ENCODE data around the gene CDC34.

Gene CDC34

DNA sequence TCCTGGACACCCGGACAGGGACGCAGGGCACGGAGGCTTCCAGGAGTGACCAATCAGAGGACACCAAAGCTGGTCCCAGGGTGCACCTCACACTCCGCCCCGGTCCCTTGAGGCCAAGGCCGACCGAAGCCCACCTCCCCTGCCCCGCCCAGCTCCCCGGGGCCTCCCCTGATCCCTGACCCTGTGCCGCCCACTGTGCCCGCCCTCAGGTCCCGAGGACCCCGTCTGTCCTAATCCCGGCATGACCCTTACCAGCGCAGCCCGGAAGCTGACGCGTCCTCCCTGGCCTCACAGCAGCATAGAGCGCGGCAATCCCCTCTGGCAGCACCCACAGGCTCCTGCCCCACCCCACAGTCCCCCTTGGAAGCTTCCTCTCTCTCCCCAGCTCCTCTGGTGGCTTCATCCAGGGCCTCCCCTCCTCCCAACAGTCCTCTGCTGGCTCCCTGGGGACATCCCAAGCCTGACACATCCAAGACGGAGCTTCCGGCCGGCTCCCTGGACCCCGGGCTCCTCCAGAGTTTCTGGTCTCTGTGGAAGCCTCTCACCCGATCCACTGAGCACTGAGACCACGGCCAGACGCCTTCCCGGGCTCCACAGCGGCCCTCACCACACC is 7.4 kb upstream of the CDC34 start:
- peak in 1 of 2 experiments; percentile 45 for DNase-seq

DNA sequence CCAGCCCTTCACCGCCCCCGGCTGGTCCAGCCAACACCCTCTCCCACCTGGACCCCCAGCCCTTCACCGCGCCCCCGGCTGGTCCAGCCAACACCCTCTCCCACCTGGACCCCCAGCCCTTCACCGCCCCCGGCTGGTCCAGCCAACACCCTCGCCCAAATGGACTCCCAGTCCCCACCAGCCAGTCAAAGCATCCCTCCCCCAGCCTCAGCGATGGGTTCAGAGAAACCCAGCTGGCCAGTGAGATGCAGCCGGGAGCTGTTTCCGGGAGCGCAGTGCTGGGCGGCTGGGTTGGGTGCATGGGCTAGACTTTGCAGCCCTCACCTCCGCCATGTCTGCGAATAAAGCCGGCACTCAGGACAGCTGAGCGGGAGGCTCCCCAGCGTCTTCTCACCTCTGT is 6.5 kb upstream of the CDC34 start:
- no peak for DNase-seq

DNA sequence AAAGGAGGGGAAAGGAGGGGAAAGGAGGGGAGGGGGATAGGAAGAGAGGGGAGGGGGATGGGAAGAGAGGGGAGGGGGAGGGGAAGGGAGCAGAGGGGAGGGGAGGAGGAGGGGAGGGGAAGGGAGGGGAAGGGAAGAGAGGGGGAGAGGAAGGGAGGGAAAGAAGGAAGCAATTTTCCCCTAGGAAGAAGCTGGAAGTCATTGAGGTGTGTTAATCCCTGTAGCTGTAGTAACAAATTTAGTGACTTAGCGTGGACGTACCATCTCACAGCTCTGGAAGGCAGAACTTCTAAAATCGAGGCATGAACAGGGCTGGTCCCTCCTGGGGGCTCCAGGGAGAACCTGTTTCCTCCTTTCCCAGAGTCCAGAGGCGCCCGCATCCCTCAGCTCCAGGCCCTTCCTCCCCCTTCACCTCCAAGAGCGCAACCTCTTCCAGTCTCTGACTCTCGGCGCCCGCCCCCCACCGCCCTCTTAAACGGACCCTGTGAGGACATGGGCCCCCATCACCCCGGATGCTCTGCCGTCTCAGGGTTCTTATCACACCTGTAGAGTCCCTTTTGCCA is 5.6 kb upstream of the CDC34 start:
- no peak for DNase-seq

DNA sequence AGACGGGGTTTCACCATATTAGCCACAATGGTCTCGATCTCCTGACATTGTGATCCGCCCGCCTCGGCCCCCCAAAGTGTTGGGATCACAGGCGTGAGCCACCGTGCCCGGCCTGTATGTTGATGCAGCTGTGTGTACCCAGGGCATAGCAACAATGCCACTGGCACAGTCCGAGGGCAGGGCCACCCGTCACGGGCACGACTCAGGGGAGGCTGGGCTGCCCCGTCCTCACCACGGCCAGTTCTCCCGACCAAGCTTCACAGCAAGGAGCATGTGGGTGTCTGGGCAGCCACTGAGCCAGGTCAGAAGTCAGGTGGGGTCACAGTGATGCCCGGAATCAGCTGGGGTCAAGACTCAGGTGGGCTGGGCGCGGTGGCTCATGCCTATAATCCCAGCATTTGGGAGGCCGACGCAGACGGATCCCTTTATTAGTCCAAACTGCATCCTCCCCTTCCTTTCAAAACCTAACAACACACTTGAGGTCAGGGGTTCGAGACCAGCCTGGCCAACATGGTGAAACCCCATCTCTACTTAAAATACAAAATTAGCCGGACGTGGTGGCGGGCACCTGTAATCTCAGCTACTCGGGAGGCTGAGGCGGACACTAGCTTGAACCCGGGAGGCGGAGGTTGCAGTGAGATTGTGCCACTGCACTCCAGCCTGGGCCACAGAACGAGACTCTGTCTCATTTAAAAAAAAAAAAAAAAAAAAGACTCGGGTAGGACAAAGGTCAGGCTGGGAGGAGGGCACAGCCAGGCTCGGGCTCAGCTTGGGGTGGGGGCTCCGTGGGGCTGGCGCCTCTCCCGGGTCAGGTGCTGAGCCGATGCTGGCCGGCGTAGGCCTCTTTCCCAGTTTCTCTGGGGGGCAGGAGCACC is 1.2 kb upstream of the CDC34 start:
- no peak for DNase-seq

DNA sequence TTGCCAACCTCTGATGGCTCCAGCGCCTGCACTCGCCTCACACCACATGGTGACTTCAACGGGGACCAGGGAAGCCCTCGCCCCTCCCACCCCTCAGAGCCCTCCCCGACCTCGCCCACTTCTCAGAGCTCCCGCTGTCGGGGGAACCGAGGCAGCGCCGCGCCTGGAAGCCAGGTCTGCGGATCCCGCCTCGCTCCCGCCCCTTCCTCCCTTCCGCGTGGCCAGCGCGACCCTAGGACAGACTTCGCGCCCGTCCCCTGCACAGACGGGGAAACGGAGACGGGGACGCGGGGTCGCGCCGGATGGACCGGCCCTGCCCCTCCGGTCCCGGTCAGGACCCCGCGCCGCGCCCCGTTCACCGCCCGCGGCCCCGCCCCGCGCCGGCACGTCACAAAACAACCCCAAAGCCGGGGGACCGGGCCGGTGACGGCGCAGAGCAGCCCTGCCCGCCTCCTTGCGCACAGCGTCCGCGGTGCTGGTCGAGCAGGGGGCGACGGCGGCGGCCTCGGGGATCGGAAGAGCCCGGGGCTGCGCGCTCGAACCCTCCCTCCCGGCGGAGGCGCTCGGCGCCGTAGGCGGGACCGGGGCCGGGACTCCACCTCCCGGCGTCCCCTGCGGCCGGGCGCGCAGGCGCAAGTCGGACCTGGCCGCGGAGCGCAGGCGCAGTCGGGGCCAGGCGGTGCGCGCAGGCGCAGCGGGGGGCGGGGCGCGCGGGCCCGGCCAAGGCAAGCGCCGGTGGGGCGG is 379 bp upstream of the CDC34 start:
- DNase-seq: peak; percentile 79 to 87

DNA sequence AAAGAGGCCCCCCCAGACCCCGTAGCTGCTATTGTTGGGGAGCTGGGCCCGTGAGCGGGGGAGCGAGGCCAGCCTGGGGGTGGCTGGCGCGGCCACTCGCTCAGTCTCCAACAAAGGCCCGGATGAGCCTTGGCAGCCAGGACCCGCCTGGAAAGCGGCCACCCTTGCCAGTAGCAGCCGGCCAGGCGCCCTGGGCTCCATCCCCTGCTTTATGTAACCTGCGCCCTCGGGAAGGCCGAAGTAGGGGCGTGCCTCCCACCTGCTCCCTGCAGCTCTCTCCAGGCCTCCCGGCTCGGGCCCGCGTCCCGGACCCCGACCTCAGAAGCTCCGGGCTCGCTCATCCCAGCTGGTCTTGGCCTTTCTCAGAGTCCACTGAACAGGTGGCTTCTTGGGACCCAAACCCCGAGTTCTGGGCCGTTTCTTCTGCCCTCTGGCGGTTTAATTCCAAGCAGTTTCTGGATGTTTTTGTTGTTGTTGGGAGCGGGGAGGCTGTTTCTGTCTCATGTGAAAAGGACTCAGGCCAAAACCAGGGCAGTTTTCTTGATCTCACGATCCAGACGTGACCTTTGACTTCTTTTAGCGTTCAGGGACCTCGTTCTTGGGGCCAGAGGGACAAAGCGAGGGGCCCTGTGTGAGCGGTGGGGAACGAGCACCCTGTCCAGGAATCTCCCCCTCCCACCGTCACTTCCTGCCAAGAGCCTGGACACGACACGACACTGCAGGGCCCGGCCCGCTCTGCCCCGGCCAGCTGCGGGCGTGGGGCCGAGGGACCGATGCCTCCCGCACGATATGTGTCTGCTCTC is 1.2 kb downstream of the CDC34 start:
- DNase-seq: peak; percentile 64 to 74

DNA sequence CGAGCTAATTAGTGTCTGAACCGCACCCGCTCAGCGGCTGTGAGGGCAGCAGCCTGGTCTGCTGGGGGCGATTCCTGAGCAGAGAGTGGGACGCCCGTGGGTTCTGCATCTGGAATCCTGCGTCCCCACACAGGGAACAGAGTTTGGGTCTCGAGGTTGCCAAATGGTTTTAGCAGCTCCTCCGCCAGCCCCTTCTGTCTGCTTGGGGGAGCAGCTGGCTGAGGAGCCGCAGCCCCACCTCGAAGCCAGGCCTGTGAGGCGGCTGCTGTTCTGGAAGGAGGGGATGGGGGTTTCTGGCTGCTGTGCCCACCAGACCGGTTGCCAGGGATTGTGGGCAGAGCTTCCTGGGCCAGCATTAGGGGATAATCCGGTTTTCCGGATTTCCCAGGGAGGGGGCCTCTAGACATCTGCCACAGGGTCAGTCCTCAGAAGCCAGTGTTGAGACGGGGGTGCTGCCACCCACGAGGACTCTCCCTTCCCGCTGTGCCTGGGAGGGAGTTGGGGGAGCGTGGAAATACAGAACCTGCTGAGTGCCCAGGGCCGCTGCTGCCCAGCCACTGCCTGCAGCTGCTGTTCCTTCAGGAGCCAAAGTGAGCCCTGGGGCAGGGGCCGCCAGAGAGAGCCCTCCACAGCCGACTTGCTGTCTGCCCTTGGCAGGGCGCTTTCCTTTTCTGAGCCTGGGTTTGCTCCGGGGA is 2.0 kb downstream of the CDC34 start:
- DNase-seq: peak in 1 of 2 experiments; percentile 44

DNA sequence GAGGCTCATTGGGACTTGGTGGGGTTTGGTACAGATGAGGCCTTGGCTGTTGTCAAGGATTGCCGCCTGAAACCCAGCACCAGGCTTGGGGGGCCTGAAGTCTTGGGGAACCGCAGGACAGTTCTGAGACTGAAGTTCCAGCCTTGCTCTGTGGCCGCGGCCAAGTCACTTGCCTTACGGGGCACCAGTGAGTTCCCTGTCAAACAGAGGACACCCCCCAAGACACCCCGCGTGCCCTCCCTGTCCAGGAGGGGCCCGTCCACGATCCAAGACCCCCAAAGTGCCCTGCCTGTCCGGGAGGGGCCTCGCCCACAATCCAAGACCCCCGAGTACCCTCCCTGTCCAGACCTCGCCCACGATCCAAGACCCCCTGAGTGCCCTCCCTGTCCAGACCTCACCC is 2.5 kb downstream of the CDC34 start:
- DNase-seq: no peak

DNA sequence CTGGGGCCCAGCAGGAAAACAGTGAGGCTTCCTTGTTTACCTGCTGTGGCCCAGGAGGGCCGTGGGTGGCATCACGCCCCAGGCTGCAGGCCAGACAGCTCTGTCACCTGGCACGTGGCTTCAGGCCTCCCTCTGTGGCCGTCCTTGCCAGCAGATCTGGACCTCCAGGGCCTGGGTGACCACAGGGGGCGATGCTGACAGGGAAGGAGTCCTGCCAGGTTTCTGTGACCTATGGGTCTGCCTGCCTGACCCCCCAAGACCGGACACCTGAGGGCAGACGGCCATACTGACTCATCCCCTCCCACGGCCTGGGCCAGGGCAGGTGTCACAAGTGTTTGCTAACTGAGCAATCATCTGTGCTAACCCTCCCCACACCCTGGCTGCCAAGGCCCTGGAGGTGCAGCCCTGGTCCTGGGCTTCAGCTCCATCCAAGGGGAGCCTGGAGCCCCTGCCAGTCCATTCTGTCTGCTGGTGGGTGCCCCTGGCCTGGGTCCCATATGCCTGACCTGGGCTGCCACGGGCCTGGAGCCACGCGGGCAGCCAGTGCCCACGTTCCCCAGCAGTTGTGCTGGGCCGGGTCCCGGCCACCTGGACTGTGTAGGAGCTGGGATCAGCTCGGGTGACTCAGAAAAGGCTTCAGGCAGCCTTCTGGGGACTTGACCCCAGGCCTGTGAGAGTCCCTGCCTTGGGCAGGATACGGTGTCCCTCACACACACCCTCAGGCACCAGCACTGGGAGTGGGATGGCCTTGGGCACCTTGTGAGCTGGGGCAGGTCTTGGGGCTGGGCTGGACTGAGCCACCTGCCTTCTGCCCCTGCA is 3.7 kb downstream of the CDC34 start:
- no peak for DNase-seq

DNA sequence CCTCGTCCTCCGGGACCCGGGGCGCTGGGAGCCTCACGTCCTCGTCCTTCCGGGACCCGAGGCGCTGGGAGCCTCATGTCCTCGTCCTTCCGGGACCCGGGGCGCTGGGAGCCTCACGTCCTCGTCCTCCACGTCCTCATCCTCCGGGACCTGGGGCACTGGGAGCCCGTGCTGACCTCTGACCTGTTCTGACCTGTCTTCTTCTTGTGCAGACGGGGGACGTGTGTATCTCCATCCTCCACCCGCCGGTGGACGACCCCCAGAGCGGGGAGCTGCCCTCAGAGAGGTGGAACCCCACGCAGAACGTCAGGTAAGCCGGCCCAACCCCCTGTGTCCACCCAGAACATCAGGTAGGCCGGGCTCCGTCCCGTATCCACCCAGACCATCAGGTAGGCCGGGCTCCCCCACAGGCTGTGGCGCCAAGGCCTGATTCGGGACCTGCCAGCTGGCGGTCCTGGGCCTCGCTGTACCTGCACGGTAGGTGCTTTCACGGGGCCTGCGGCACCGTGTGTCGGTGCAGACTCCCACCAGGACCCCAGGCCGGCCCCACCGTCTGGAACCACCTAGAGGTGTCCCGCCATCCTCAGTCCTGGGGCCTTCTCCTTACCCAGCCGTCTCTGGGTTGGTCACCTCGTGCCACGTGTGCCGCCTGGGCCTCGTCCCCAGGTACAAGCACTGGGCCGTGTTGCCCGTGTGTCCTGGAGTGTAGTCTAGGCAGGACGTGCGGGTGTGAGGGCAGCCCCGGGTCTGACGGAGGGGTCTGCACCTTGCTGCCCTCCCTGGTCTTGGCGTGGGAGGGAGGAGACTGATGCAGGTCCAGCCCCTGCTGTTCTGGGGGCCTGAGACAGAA is 4.7 kb downstream of the CDC34 start:
- DNase-seq: no peak

DNA sequence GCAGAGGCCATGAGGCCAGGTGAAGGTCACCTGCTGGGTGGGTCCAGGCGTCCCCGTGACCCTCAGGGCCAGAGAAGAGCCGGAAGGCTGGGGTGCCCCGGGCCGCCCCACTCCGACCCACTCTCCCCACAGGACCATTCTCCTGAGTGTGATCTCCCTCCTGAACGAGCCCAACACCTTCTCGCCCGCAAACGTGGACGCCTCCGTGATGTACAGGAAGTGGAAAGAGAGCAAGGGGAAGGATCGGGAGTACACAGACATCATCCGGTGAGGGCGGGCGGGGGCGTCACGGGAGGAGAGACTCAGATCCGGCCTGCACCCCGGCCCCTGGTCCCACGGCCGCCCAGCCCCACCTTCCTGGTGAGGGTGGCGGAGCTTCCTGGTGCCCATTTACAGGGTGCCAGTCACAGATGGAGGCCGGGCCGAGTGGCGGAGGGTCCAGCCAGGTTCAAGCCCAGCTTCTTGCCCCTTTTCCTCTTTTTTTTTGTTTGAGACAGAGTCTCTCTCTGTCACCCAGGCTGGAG is 5.4 kb downstream of the CDC34 start:
- no peak for DNase-seq

DNA sequence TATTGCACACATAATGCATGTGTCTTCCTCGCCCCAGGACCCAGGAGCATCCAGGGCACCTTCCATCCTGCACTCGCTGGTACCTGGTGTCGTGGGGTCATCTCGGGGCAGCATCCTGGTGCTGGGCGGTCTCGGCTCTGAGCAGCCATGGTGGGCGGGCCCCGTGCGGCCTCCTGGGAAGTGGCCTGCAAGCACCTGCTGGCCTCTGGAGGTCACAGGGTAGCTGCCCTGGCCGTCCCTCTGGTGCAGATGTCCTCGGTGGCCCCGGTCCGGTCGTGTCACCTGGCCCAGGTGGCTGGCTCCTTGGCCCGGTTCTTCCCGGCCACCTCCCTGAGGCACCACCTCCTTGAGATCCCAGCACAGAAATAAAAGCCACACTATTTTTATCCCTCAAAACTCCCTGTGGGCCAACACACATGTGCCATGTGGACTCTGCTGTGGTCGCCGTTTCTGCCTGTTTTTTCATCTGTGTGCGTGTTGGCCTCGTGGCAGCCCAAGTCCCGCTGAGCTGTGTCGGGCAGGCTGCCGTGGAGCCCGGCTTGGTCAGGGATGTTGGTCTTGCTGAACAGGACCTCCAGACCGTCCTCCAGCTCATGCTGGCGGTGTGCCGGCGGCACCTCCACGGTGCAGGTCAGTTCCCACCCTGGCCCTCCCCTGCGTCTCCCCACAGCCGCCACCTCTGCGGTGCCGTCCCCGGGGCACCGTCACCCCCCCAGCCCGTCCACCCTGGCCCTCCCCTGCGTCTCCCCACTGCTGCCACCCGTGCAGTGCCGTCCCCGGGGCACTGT is 7.3 kb downstream of the CDC34 start:
- no peak for DNase-seq

DNA sequence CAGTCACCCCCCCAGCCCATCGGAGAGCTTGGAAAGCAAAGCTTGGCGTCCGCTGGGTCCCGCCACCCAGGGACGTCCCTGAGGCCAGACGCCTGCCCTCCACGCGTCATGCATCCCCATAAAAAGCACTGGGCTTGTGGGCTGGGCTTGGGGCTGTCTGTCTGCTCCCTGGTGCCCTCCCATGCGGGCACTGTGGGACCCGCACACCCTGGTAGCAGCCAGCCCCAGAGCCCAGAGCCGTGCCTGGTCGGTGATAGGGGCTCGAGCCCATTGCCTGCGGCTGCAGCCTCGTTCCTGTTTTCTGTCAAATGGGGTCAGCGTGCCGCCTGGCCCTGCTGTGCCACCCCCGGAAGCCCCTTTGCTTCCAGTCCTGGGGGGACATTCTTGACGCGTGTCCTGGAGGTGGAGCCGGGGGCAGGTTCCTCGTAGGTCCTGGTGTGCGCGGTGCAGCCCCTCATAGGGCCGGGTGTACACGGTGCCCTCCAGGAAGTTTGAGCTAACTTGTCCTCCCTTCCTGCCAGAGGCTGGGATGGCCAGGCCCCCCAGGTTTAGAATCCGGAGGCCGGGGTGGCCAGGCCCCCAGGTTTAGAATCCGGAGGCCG is 8.0 kb downstream of the CDC34 start:
- DNase-seq: no peak

DNA sequence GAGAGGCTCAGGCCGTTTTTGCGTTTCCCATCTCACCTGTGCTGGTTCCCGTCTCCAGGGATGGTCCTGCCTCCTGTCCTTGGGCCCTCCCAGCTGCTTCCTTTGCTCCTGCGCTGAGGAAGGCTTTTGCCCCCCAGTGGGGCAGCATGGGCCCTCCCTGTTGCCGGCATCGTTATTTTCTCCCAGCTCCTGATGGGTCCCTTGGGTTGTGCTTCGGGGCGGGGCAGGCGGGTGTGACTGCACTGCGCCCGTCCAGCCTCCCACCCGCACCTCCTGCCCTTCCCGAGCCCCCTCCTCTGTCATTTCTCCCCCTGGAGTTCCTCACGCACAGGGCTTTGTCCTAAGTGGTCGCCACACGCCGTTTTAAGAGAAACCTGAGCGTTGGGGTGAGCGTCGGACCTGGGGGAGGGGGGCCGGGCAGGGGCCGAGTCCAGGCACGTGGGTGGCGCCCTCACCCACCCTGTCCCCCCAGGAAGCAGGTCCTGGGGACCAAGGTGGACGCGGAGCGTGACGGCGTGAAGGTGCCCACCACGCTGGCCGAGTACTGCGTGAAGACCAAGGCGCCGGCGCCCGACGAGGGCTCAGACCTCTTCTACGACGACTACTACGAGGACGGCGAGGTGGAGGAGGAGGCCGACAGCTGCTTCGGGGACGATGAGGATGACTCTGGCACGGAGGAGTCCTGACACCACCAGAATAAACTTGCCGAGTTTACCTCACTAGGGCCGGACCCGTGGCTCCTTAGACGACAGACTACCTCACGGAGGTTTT is 9.5 kb downstream of the CDC34 start:
- DNase-seq: no peak

DNA sequence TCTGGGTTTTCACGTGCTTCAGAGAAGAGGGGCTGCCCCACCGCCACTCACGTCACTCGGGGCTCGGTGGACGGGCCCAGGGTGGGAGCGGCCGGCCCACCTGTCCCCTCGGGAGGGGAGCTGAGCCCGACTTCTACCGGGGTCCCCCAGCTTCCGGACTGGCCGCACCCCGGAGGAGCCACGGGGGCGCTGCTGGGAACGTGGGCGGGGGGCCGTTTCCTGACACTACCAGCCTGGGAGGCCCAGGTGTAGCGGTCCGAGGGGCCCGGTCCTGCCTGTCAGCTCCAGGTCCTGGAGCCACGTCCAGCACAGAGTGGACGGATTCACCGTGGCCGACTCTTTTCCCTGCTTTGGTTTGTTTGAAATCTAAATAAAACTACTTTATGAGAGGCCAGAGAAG is 10.1 kb downstream of the CDC34 start:
- no peak for DNase-seq

DNA sequence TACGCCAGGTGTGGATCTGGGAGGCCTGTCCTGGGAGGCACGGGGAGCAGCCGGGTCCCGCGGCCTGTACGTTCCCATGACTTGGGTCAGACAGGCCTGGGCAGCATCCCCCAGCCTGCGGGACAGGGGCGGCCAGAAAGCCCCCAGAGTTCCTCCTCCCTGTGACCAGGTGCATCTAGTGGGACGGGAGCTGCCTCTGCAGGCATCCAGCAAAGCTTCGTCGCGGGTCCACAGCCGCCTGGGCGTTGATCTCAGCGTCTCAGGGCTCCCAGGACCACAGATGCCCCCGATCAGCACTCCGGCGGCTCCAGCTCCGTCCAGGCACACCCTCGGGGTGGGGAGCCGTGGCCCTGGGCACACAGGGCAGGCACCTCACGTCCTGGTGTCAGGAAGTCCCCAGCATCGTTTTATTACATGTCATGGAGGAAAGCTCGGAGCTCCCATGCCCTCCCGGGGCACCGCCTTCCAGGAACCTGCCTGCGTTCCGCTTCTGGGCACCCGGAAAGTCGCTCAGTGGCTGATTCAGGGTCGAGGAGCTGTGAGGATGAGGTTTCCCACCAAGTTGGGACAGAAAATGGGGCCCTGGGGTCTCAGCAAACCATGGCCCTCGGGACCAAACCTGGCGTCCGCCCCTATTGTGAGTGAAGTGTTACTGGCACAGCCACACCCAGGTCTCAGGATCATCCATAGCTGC is 10.8 kb downstream of the CDC34 start:
- DNase-seq: no peak

Data from NCI-H524 (cell line).